ENCODE data around the gene BCL2L12.

DNA sequence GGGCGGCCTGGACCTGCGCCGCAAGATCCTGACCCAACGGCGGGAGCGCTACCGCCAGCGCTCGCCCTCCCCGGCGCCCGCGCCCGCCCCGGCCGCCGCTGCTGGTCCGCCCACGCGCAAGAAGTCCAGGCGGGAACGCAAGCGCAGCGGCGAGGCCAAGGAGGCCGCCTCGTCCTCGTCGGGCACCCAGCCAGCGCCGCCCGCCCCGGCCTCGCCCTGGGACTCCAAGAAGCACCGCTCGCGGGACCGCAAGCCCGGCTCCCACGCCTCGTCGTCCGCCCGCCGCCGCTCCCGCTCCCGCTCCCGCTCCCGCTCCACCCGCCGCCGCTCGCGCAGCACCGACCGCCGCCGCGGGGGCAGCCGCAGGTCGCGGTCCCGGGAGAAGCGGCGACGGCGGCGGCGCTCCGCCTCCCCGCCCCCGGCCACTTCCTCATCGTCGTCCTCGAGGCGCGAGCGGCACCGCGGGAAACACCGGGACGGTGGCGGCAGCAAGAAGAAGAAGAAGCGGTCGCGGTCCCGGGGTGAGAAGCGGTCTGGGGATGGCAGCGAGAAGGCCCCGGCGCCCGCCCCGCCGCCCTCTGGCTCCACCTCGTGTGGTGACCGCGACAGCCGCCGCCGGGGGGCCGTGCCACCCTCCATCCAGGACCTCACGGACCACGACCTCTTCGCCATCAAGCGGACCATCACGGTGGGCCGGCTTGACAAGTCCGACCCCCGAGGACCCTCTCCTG, 13.7 kb upstream of the BCL2L12 start:
- TF ChIP-seq ARNTL (CRISPR knock-in tag; IDR thresholded peaks at IDR 0.05; ENCODE audit: borderline replicate concordance, low read depth) (no peak), SNAI2 (CRISPR knock-in tag; IDR thresholded peaks at IDR 0.05) (no peak)
- TF ChIP-seq, protein P1, sequence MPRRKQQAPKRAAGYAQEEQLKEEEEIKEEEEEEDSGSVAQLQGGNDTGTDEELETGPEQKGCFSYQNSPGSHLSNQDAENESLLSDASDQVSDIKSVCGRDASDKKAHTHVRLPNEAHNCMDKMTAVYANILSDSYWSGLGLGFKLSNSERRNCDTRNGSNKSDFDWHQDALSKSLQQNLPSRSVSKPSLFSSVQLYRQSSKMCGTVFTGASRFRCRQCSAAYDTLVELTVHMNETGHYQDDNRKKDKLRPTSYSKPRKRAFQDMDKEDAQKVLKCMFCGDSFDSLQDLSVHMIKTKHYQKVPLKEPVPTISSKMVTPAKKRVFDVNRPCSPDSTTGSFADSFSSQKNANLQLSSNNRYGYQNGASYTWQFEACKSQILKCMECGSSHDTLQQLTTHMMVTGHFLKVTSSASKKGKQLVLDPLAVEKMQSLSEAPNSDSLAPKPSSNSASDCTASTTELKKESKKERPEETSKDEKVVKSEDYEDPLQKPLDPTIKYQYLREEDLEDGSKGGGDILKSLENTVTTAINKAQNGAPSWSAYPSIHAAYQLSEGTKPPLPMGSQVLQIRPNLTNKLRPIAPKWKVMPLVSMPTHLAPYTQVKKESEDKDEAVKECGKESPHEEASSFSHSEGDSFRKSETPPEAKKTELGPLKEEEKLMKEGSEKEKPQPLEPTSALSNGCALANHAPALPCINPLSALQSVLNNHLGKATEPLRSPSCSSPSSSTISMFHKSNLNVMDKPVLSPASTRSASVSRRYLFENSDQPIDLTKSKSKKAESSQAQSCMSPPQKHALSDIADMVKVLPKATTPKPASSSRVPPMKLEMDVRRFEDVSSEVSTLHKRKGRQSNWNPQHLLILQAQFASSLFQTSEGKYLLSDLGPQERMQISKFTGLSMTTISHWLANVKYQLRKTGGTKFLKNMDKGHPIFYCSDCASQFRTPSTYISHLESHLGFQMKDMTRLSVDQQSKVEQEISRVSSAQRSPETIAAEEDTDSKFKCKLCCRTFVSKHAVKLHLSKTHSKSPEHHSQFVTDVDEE (CRISPR knock-in tag; IDR thresholded peaks at IDR 0.05): no peak
- TF ChIP-seq, protein P2, sequence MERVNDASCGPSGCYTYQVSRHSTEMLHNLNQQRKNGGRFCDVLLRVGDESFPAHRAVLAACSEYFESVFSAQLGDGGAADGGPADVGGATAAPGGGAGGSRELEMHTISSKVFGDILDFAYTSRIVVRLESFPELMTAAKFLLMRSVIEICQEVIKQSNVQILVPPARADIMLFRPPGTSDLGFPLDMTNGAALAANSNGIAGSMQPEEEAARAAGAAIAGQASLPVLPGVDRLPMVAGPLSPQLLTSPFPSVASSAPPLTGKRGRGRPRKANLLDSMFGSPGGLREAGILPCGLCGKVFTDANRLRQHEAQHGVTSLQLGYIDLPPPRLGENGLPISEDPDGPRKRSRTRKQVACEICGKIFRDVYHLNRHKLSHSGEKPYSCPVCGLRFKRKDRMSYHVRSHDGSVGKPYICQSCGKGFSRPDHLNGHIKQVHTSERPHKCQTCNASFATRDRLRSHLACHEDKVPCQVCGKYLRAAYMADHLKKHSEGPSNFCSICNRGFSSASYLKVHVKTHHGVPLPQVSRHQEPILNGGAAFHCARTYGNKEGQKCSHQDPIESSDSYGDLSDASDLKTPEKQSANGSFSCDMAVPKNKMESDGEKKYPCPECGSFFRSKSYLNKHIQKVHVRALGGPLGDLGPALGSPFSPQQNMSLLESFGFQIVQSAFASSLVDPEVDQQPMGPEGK (CRISPR knock-in tag; IDR thresholded peaks at IDR 0.05; ENCODE audit: borderline replicate concordance): no peak
